ENCODE measurements around the gene VPS11. TPM values are rescaled to one million over a fixed set of nuclear protein-coding genes. Genes with fewer than 3 reads are reported as not detected.

VPS11 gene
- total and polyA plus RNA-seq, 2 experiments from 2014 or later: 21.0 to 24.1 TPM

DNA sequence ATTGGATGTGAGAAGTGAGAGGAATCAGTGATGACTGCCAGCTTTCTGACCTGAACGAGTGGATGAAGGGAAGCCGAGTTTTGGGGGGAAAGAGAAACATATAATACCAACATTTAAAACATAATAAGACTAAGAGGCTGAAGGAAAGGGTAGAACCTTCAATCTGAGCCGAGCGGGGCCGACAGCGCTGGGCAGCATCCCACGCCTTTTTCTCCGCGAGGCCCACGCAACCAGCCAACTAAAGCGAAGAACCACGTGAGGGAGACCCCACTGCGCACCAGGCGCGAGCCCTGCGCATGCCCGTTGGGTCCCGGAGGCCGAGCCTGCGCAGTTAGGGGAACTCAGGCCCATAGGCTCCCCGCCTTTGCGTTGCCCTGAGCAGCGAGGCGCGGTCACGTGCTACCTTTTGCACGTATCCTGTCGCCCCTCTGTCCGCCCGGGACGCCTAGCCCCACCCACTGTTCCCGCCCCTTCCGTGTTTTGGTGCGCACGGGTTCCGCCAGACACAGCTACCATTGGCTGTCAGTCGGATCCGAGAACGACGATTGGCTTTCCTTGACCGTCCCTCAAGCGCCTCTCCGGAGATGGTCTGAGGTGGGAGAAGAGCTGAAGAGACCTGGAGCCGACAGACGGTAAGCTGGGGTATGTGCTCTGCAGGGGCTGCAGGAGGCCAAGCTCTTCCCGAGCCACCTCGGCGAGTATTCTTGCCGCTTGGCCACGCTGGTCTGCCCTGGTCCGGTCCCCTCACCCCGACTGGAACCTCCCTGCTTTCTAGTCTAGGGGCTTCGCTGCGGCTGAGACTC is 53.6 kb downstream of the VPS11 start, which contains the start of gene HINFP:
HINFP (plus strand) TSS at position 573 of the 803 bp plus-strand sequence. CDS start 5,365 bp downstream, outside the sequence.
- H3F3A ChIP-seq (ENCODE audit: insufficient read depth): peaks cover 11% of the 10 kb centered on the region
- peaks cover 7% of the 10 kb centered on the region for H3K4me1 ChIP-seq (ENCODE audit: insufficient read depth)
- no peaks in the 10 kb centered on the region for H3K9me3 ChIP-seq (ENCODE audit: low read depth)
- no peaks in the 10 kb centered on the region for H3K27me3 ChIP-seq (replicated peaks; ENCODE audit: insufficient read depth)
- peaks cover 41% of the 10 kb centered on the region for H3K79me2 ChIP-seq (ENCODE audit: insufficient read depth)
- DNase-seq: peak; percentile 100
- in situ Hi-C loops (cut with MboI): no loop called here
- peak within 1 kb of the TSS; percentile 57 for H3K27ac ChIP-seq
- H3K36me3 ChIP-seq (ENCODE audit: low read depth): 0 out of 2 replicates have a peak, but pooled peaks cover 6% of the 10 kb centered on the region
- peak within 1 kb of the TSS; percentile 84 for H3K9ac ChIP-seq
- peak within 1 kb of the TSS; percentile 96 for H3K4me3 ChIP-seq
- 1 to 2% methylated on average over 43 to 54 of the region's 54 CpGs for WGBS, 2 experiments (ENCODE audit: low coverage in 1 of 2, low lambda C conversion rate in 2 of 2, missing lambda C conversion rate in 2 of 2)
- no peaks in the 10 kb centered on the region for H4K20me1 ChIP-seq (ENCODE audit: insufficient read depth)
- TF ChIP-seq EZH2phosphoT487 (IDR thresholded peaks at IDR 0.05; ENCODE audit: insufficient read depth, low read depth): no peak
- TF ChIP-seq EZH2 (IDR thresholded peaks at IDR 0.05; ENCODE audit: insufficient read depth, poor library complexity, severe bottlenecking): no peak
- no peaks in the 10 kb centered on the region for H3K9me2 ChIP-seq (ENCODE audit: insufficient read depth)
- peak within 1 kb of the TSS; percentile 99 for H3K4me2 ChIP-seq (ENCODE audit: unreplicated experiment)
- peak within 1 kb of the TSS; percentile 91 for H2AFZ ChIP-seq

GRCh38 chr11:119121811-119122124 is 54.1 kb downstream of the VPS11 start:
- Histone ChIP-seq H3K27ac (peak overlapping the region; percentile 57), H3K36me3 (ENCODE audit: low read depth) (0 out of 2 replicates have a peak, but pooled peaks cover 6% of the 10 kb centered on the region), H3K9me2 (ENCODE audit: insufficient read depth) (no peaks in the 10 kb centered on the region), H2AFZ (peak overlapping the region; percentile 84), H3K9me3 (ENCODE audit: low read depth) (no peaks in the 10 kb centered on the region), H3K4me2 (ENCODE audit: unreplicated experiment) (peak overlapping the region; percentile 99), H3K4me1 (ENCODE audit: insufficient read depth) (peaks cover 7% of the 10 kb centered on the region), H3K27me3 (replicated peaks; ENCODE audit: insufficient read depth) (no peaks in the 10 kb centered on the region), H3K79me2 (ENCODE audit: insufficient read depth) (peaks cover 41% of the 10 kb centered on the region), H4K20me1 (ENCODE audit: insufficient read depth) (no peaks in the 10 kb centered on the region), H3K9ac (peak overlapping the region; percentile 84), H3F3A (ENCODE audit: insufficient read depth) (peaks cover 11% of the 10 kb centered on the region), H3K4me3 (peak overlapping the region; percentile 96)
- peak; percentile 9 for DNase-seq
- 0 to 1% methylated on average over 14 to 20 of the region's 20 CpGs for WGBS, 2 experiments (ENCODE audit: low coverage in 1 of 2, low lambda C conversion rate in 2 of 2, missing lambda C conversion rate in 2 of 2)
- in situ Hi-C loops (cut with MboI): no loop called here
- no peak for TF ChIP-seq EZH2 (IDR thresholded peaks at IDR 0.05; ENCODE audit: insufficient read depth, poor library complexity, severe bottlenecking)
- TF ChIP-seq EZH2phosphoT487 (IDR thresholded peaks at IDR 0.05; ENCODE audit: insufficient read depth, low read depth): no peak

DNA sequence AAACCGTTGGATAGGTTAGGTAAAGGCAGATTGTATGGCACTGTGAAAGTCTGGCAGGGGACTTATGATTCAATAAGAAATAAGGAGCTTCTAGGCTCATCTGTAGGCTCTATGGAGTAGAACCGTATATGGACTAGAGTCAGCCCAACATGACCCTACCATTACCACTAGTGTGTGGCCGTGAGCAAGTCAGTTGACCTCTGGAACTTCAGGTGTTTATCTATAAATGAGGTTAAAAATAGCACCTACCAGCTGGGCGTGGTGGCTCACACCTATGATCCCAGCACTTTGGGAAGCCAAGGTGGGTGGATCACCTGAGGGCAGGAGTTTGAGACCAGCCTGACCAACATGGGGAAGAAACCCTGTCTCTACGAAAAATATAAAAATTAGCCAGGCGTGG is 58.2 kb downstream of the VPS11 start:
- H3K9me2 ChIP-seq (ENCODE audit: insufficient read depth): no peaks in the 10 kb centered on the region
- no peaks in the 10 kb centered on the region for H3K9me3 ChIP-seq (ENCODE audit: low read depth)
- H3K79me2 ChIP-seq (ENCODE audit: insufficient read depth): peaks cover 41% of the 10 kb centered on the region
- no peak overlapping the region for H3K4me3 ChIP-seq
- H2AFZ ChIP-seq: no peak overlapping the region
- 94 to 97% methylated on average over 6 of the region's 6 CpGs for WGBS, 2 experiments (ENCODE audit: low coverage in 1 of 2, low lambda C conversion rate in 2 of 2, missing lambda C conversion rate in 2 of 2)
- no peaks in the 10 kb centered on the region; the same call in 1 of the 2 replicates for H3F3A ChIP-seq (ENCODE audit: insufficient read depth)
- no peak overlapping the region for H3K9ac ChIP-seq
- DNase-seq: no peak
- no peak overlapping the region for H3K4me2 ChIP-seq (ENCODE audit: unreplicated experiment)
- no peaks in the 10 kb centered on the region for H3K27me3 ChIP-seq (replicated peaks; ENCODE audit: insufficient read depth)
- peaks cover 13% of the 10 kb centered on the region; the same call in 1 of the 2 replicates for H3K36me3 ChIP-seq (ENCODE audit: low read depth)
- H3K27ac ChIP-seq: no peak overlapping the region
- H4K20me1 ChIP-seq (ENCODE audit: insufficient read depth): no peaks in the 10 kb centered on the region
- TF ChIP-seq EZH2phosphoT487 (IDR thresholded peaks at IDR 0.05; ENCODE audit: insufficient read depth, low read depth) (no peak), EZH2 (IDR thresholded peaks at IDR 0.05; ENCODE audit: insufficient read depth, poor library complexity, severe bottlenecking) (no peak)
- in situ Hi-C loops (cut with MboI): no loop called here
- peaks cover 7% of the 10 kb centered on the region for H3K4me1 ChIP-seq (ENCODE audit: insufficient read depth)

DNA sequence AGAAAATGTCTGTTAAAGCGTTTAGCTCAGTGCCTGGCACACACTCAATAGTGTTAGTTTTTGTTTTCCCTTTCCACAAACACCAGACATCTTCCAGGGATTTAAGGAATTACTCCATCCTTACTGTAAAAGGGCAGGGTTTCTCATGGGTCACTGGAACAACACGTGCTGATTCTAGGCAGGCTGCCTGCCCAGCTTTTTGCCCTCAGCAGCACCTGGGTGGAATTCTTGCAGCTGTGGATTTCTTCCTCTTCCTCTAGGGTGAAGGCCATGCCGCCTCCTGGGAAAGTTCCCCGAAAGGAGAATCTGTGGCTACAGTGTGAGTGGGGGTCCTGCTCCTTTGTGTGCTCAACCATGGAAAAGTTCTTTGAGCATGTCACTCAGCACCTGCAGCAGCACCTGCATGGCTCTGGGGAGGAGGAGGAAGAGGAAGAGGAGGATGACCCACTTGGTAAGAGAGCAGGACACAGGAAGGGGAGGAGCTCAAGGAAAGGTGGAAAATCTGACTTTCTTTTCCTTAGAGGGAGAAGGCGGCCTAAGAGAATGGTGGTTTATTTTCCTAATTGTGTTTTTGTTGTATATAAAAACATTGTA is 59.2 kb downstream of the VPS11 start:
- no peaks in the 10 kb centered on the region for H3K9me3 ChIP-seq (ENCODE audit: low read depth)
- peaks cover 7% of the 10 kb centered on the region for H3K4me1 ChIP-seq (ENCODE audit: insufficient read depth)
- H3K36me3 ChIP-seq (ENCODE audit: low read depth): peaks cover 13% of the 10 kb centered on the region; the same call in 1 of the 2 replicates
- no peak overlapping the region for H2AFZ ChIP-seq
- H3K4me2 ChIP-seq (ENCODE audit: unreplicated experiment): no peak overlapping the region
- no peak overlapping the region for H3K4me3 ChIP-seq
- H4K20me1 ChIP-seq (ENCODE audit: insufficient read depth): no peaks in the 10 kb centered on the region
- H3K79me2 ChIP-seq (ENCODE audit: insufficient read depth): peaks cover 37% of the 10 kb centered on the region
- TF ChIP-seq EZH2 (IDR thresholded peaks at IDR 0.05; ENCODE audit: insufficient read depth, poor library complexity, severe bottlenecking) (no peak), EZH2phosphoT487 (IDR thresholded peaks at IDR 0.05; ENCODE audit: insufficient read depth, low read depth) (no peak)
- no peaks in the 10 kb centered on the region; the same call in 1 of the 2 replicates for H3F3A ChIP-seq (ENCODE audit: insufficient read depth)
- no peaks in the 10 kb centered on the region for H3K27me3 ChIP-seq (replicated peaks; ENCODE audit: insufficient read depth)
- in situ Hi-C loops (cut with MboI): no loop called here
- H3K9ac ChIP-seq: no peak overlapping the region
- no peak overlapping the region for H3K27ac ChIP-seq
- DNase-seq: no peak
- WGBS, 2 experiments (ENCODE audit: low coverage in 1 of 2, low lambda C conversion rate in 2 of 2, missing lambda C conversion rate in 2 of 2): 60 to 62% methylated on average over 5 of the region's 5 CpGs
- no peaks in the 10 kb centered on the region for H3K9me2 ChIP-seq (ENCODE audit: insufficient read depth)
